ENCODE measurements around the gene CCDC195. TPM values are rescaled to one million over a fixed set of nuclear protein-coding genes. Genes with fewer than 3 reads are reported as not detected.

The CCDC195 gene
- total RNA-seq, 1 experiment from 2014 or later = not detected

DNA sequence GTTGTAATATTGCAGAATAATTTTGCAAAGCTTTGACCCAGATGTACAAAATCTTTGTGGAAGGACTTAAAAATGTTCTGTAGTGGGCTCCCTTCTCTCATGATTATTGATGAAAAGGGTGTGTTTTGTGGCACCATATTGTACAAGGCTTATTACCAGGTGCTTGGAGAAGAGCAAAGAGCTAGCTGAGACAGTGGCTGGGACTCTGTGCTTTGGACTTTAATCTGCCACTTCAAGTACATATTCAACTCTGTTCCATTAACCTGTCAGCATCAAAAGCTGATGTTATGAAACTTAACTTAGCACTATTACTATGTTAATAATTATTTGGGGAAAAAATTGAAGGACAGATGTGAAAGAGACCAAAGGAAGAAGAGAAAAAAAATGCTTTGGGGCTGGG, 31.0 kb downstream of the CCDC195 start:
- no peaks in the 10 kb centered on the region for H3K9me3 ChIP-seq (ENCODE audit: low read depth, low read length, poor library complexity, severe bottlenecking)
- intact Hi-C loops (cut with micrococcal nuclease; ENCODE audit: unreplicated experiment) = no loop called here
- TF ChIP-seq, protein P1, sequence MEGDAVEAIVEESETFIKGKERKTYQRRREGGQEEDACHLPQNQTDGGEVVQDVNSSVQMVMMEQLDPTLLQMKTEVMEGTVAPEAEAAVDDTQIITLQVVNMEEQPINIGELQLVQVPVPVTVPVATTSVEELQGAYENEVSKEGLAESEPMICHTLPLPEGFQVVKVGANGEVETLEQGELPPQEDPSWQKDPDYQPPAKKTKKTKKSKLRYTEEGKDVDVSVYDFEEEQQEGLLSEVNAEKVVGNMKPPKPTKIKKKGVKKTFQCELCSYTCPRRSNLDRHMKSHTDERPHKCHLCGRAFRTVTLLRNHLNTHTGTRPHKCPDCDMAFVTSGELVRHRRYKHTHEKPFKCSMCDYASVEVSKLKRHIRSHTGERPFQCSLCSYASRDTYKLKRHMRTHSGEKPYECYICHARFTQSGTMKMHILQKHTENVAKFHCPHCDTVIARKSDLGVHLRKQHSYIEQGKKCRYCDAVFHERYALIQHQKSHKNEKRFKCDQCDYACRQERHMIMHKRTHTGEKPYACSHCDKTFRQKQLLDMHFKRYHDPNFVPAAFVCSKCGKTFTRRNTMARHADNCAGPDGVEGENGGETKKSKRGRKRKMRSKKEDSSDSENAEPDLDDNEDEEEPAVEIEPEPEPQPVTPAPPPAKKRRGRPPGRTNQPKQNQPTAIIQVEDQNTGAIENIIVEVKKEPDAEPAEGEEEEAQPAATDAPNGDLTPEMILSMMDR (conservative IDR thresholded peaks at IDR 0.05; ENCODE audit: low read depth, low read length) = no peak
- TF ChIP-seq EZH2 (IDR thresholded peaks at IDR 0.05; ENCODE audit: borderline replicate concordance, low read depth, low read length, poor library complexity, severe bottlenecking) = no peak
- H3K4me3 ChIP-seq (ENCODE audit: low read depth, low read length, poor library complexity, severe bottlenecking) = no peak overlapping the region
- CTCF ChIA-PET = no interaction called here
- H3K27ac ChIP-seq (ENCODE audit: low read depth, low read length, poor library complexity, severe bottlenecking) = no peak overlapping the region
- POLR2A ChIA-PET (ENCODE audit: low non-redundant PET) = no interaction called here
- H3K36me3 ChIP-seq (ENCODE audit: insufficient read depth, low read length, poor library complexity, severe bottlenecking) = no peaks in the 10 kb centered on the region
- no peak for DNase-seq (ENCODE audit: low spot score)
- H3K4me1 ChIP-seq (ENCODE audit: insufficient read depth, low read length, poor library complexity, severe bottlenecking) = no peaks in the 10 kb centered on the region
- H3K27me3 ChIP-seq (replicated peaks; ENCODE audit: insufficient read depth, low read depth, low read length, poor library complexity) = no peaks in the 10 kb centered on the region
- BruUV-seq (replicated peaks) = no TSS peak

DNA sequence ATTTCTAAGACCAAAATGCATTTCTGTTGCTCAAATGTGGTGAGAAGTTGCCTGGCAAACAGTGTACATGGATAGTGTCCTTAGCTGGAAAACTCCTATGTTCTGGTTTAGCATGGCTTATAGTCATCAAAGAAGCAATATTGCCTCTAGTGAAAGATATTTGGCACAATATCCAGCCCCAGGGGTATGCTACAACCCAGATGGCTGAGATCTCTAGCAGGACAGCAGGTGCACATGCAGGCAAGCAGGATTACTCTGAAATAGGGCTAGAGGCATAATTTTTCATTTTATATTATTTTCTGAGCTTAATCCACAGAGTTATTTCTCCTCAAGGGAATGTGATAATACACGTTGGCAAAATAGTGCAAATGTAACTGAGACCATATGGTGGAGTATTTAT, 34.0 kb downstream of the CCDC195 start:
- Histone ChIP-seq H3K27me3 (replicated peaks; ENCODE audit: insufficient read depth, low read depth, low read length, poor library complexity) (no peaks in the 10 kb centered on the region), H3K36me3 (ENCODE audit: insufficient read depth, low read length, poor library complexity, severe bottlenecking) (no peaks in the 10 kb centered on the region), H3K4me1 (ENCODE audit: insufficient read depth, low read length, poor library complexity, severe bottlenecking) (no peaks in the 10 kb centered on the region), H3K27ac (ENCODE audit: low read depth, low read length, poor library complexity, severe bottlenecking) (no peak overlapping the region), H3K4me3 (ENCODE audit: low read depth, low read length, poor library complexity, severe bottlenecking) (no peak overlapping the region), H3K9me3 (ENCODE audit: low read depth, low read length, poor library complexity, severe bottlenecking) (no peaks in the 10 kb centered on the region)
- TF ChIP-seq, protein P1 (conservative IDR thresholded peaks at IDR 0.05; ENCODE audit: low read depth, low read length) = no peak
- CTCF ChIA-PET = no interaction called here
- no TSS peak for BruUV-seq (replicated peaks)
- DNase-seq (ENCODE audit: low spot score) = no peak
- POLR2A ChIA-PET (ENCODE audit: low non-redundant PET) = interaction anchor here (0.6 kb wide), 1 partner anchor 97 kb away, joined by 3 read pairs; no protein-coding TSS in a partner anchor
- intact Hi-C loops (cut with micrococcal nuclease; ENCODE audit: unreplicated experiment) = no loop called here

- H3K27me3 ChIP-seq (replicated peaks; ENCODE audit: insufficient read depth, low read depth, low read length, poor library complexity) = no peaks in the 10 kb centered on the region
- no peak for TF ChIP-seq EZH2 (IDR thresholded peaks at IDR 0.05; ENCODE audit: borderline replicate concordance, low read depth, low read length, poor library complexity, severe bottlenecking)
- TF ChIP-seq, protein P1 (conservative IDR thresholded peaks at IDR 0.05; ENCODE audit: low read depth, low read length) = no peak
Observed at GRCh38 chr2:224671731-224672130, 44.4 kb downstream of the CCDC195 start.

More at GRCh38 chr2:224671731-224672130, 44.4 kb downstream of the CCDC195 start:
- intact Hi-C loops (cut with micrococcal nuclease; ENCODE audit: unreplicated experiment) = no loop called here
- DNase-seq (ENCODE audit: low spot score) = no peak
- BruUV-seq (replicated peaks) = no TSS peak
- no peaks in the 10 kb centered on the region for H3K36me3 ChIP-seq (ENCODE audit: insufficient read depth, low read length, poor library complexity, severe bottlenecking)
- no peak overlapping the region for H3K4me3 ChIP-seq (ENCODE audit: low read depth, low read length, poor library complexity, severe bottlenecking)
- no peaks in the 10 kb centered on the region for H3K9me3 ChIP-seq (ENCODE audit: low read depth, low read length, poor library complexity, severe bottlenecking)
- ChIA-PET POLR2A (ENCODE audit: low non-redundant PET) (no interaction called here), CTCF (interaction anchor here (0.6 kb wide), 1 partner anchor 382 kb away, joined by 4 read pairs; no protein-coding TSS in a partner anchor)
- no peaks in the 10 kb centered on the region for H3K4me1 ChIP-seq (ENCODE audit: insufficient read depth, low read length, poor library complexity, severe bottlenecking)
- H3K27ac ChIP-seq (ENCODE audit: low read depth, low read length, poor library complexity, severe bottlenecking) = no peak overlapping the region
